ENCODE measurements around the gene LNX1. TPM values are rescaled to one million over a fixed set of nuclear protein-coding genes. Genes with fewer than 3 reads are reported as not detected.

LNX1 gene
- total RNA-seq, 1 donor from 2014 or later = 5.4 TPM

DNA sequence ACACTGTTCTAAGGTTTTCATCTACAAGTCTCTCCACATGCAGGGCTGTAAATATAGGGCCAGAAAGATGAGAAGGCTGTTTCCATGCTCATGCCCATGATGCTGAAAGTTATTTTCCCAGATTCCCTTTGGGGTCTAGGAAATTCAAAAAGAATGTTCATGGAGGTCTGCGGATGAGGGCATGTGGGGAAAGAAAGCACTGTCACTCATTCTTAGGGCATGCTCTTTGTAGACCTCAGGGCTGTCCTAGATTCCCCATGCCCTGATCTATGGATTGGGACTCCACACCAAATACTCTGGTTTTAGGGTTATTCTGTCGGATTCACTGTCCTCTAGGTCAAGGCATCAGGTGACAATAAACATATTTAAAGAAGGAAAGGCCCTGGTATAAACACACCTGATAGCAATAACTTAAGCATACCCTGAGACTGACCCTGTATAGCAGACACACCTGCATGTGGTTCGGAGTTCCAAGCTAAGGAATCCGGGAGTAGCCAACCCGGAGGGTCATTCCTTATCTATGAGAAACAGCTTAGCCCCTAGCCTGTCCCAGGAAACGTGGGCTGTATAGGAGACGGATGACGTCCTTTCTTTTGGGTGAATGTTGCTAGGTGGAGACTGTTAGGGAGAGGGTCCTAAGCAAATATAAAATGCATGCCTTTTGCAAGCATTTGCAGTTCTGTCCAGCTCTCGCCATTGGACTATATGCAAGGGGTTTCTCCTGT, 37.6 kb downstream of the LNX1 start:
- Histone ChIP-seq H3K4me3 (no peak overlapping the region), H3K27me3 (ENCODE audit: low read depth) (no peaks in the 10 kb centered on the region), H3K27ac (no peak overlapping the region), H3K9me3 (no peaks in the 10 kb centered on the region), H3K36me3 (no peaks in the 10 kb centered on the region), H3K4me1 (peaks cover 7% of the 10 kb centered on the region)
- TF ChIP-seq, protein P1, sequence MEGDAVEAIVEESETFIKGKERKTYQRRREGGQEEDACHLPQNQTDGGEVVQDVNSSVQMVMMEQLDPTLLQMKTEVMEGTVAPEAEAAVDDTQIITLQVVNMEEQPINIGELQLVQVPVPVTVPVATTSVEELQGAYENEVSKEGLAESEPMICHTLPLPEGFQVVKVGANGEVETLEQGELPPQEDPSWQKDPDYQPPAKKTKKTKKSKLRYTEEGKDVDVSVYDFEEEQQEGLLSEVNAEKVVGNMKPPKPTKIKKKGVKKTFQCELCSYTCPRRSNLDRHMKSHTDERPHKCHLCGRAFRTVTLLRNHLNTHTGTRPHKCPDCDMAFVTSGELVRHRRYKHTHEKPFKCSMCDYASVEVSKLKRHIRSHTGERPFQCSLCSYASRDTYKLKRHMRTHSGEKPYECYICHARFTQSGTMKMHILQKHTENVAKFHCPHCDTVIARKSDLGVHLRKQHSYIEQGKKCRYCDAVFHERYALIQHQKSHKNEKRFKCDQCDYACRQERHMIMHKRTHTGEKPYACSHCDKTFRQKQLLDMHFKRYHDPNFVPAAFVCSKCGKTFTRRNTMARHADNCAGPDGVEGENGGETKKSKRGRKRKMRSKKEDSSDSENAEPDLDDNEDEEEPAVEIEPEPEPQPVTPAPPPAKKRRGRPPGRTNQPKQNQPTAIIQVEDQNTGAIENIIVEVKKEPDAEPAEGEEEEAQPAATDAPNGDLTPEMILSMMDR (IDR thresholded peaks at IDR 0.05) = no peak
- intact Hi-C loops (cut with DNase I) = no loop called here
- DNase-seq = no peak
- no peak for ATAC-seq

DNA sequence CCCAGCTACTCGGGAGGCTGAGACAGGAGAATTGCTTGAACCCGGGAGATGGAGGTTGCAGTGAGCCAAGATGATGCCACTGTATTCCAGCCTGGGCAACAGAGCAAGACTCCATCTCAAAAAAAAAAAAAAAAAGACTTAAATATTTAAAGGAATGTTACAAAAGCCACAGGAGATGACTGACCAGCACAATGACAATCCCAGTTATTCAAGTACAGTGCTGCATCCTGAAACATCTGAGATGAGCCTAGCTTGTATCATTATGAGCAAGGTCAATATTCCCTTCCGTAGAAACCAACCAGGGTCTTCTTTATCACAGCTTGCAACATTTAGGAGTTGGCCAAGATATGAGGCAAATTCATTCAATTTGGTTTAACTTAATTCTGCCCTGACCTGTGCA, 38.6 kb downstream of the LNX1 start:
- TF ChIP-seq, protein P1 (IDR thresholded peaks at IDR 0.05) = no peak
- DNase-seq = no peak
- intact Hi-C loops (cut with DNase I) = no loop called here

DNA sequence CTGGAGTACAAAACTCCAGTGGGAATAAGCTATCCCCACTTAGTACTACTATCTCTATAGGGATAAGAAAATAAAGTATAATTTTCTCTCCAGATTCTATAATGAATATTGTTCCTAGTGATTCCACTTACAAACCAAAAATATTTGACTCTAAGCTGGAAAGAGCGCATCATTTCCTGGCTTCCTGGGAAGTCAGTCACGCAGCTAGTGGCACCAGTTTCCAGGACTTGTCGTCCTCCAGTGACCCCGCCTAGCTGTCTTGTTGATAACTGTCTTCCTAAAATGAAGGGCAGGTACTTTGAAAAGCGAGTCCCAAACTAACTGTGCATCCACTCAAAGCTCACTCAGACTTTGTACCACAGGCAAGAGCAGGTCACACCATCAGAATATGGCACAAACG, 39.3 kb downstream of the LNX1 start:
- no peak overlapping the region for H3K27ac ChIP-seq
- H3K36me3 ChIP-seq = no peaks in the 10 kb centered on the region
- H3K4me1 ChIP-seq = no peaks in the 10 kb centered on the region
- intact Hi-C loops (cut with DNase I) = no loop called here
- no peak for ATAC-seq
- no peak for DNase-seq
- no peak overlapping the region for H3K4me3 ChIP-seq
- TF ChIP-seq, protein P1 (IDR thresholded peaks at IDR 0.05) = no peak
- no peaks in the 10 kb centered on the region for H3K9me3 ChIP-seq
- no peaks in the 10 kb centered on the region for H3K27me3 ChIP-seq (ENCODE audit: low read depth)

More for the DNA sequence above, 38.6 kb downstream of the LNX1 start:
- Histone ChIP-seq H3K36me3 (no peaks in the 10 kb centered on the region), H3K27me3 (ENCODE audit: low read depth) (no peaks in the 10 kb centered on the region), H3K9me3 (no peaks in the 10 kb centered on the region), H3K27ac (no peak overlapping the region), H3K4me3 (no peak overlapping the region), H3K4me1 (peaks cover 4% of the 10 kb centered on the region)
- ATAC-seq = no peak

DNA sequence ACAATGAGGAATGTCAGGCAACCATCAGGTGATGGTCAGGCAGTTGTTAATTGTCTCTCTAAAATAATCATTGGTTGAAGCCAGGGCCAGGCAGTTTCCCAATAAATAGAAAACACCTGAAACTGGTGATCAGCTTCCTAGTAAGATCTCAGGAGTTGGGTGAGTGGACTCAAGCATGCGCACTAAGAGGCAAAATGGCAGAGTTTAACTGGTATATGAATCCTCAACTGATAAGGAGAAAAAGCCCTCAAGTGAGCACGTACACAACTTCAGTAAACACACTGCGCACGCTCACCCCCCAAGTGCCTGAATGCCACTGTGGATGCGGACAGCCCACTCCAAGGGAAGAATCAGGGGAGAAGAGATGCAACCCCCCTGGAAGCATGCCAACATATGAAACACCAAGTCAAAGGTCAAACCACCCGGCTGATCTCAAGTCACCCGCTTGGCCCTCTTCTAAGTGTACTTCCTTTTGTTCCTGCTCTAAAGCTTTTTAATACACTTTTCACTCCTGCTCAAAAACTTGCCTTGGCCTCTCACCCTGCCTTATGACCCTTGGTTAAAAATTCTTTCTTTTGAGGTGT, 39.9 kb downstream of the LNX1 start:
- Histone ChIP-seq H3K9me3 (no peaks in the 10 kb centered on the region), H3K4me1 (no peaks in the 10 kb centered on the region), H3K27me3 (ENCODE audit: low read depth) (no peaks in the 10 kb centered on the region), H3K27ac (no peak overlapping the region), H3K4me3 (no peak overlapping the region), H3K36me3 (no peaks in the 10 kb centered on the region)
- intact Hi-C loops (cut with DNase I) = no loop called here
- DNase-seq (no peak), ATAC-seq (no peak)
- TF ChIP-seq, protein P1 (IDR thresholded peaks at IDR 0.05) = no peak

DNA sequence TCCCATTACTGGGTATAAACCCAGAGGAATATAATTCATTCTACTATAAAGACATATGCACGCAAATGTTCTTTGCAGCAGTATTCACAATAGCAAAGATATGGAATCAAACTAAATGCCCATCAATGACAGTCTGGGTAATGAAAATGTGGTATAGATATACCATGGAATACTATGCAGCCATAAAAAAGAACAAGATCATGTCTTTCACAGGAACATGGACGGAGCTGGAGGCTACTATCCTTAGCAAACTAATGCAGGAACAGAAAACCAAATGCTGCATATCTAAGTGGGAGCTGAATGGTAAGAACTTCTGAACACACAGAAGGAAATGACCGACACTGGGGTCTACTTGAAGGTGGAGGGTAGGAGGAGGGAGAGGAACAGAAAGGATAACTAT, 42.6 kb downstream of the LNX1 start:
- H3K4me1 ChIP-seq = no peaks in the 10 kb centered on the region
- DNase-seq (no peak), ATAC-seq (no peak)
- TF ChIP-seq, protein P1 (IDR thresholded peaks at IDR 0.05) = no peak
- no peaks in the 10 kb centered on the region for H3K36me3 ChIP-seq
- intact Hi-C loops (cut with DNase I) = no loop called here
- H3K4me3 ChIP-seq = no peak overlapping the region
- no peaks in the 10 kb centered on the region for H3K9me3 ChIP-seq
- no peak overlapping the region for H3K27ac ChIP-seq
- no peaks in the 10 kb centered on the region for H3K27me3 ChIP-seq (ENCODE audit: low read depth)

Measured in lower lobe of right lung (tissue), 2 donors.